Suprapubic skin (tissue), 4 donors: ENCODE measurements around the gene PRKN.
A peak's percentile ranks its signal among the peaks of the same experiment; 100 is the strongest.

Experiments used
- EP300 ChIP-seq: sonication (generic); formaldehyde crosslinking; IDR thresholded peaks from one replicate; pipeline ENCODE4 v1.6.1; 2017; ENCODE audit warnings: antibody characterized with exemption
- POLR2AphosphoS5 ChIP-seq, 3 donors: sonication (generic); formaldehyde crosslinking; IDR thresholded peaks; one replicate each; pipeline ENCODE4 v1.6.1; 2017; ENCODE audit warnings: antibody characterized with exemption in 3 of 3
- TF ChIP-seq, protein P1 (sequence below), 2 donors: fragments of 200-600 bp in 1 of 2; fragments of 450-650 bp in 1 of 2; sonication (generic) in 1 of 2; IDR thresholded peaks; one replicate each; pipeline ENCODE4 v1.5.1; 2016 to 2019; ENCODE audit warnings: antibody characterized with exemption in 2 of 2, mild to moderate bottlenecking in 1 of 2, moderate library complexity in 1 of 2

- TF ChIP-seq, protein P1, sequence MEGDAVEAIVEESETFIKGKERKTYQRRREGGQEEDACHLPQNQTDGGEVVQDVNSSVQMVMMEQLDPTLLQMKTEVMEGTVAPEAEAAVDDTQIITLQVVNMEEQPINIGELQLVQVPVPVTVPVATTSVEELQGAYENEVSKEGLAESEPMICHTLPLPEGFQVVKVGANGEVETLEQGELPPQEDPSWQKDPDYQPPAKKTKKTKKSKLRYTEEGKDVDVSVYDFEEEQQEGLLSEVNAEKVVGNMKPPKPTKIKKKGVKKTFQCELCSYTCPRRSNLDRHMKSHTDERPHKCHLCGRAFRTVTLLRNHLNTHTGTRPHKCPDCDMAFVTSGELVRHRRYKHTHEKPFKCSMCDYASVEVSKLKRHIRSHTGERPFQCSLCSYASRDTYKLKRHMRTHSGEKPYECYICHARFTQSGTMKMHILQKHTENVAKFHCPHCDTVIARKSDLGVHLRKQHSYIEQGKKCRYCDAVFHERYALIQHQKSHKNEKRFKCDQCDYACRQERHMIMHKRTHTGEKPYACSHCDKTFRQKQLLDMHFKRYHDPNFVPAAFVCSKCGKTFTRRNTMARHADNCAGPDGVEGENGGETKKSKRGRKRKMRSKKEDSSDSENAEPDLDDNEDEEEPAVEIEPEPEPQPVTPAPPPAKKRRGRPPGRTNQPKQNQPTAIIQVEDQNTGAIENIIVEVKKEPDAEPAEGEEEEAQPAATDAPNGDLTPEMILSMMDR (IDR thresholded peaks at IDR 0.05) = no peak
- no peak for TF ChIP-seq EP300
- peak; percentile 1 to 66 (median 61) for TF ChIP-seq POLR2AphosphoS5 (IDR thresholded peaks at IDR 0.05)
Measured at GRCh38 chr6:162727322-162728182, at the start of gene PRKN, which contains the start of gene PACRG.
